ENCODE measurements around the gene ITPA.
"Not testable (repeated sequence)": the region's sequence is repeated elsewhere in the genome, so short reads cannot be mapped to it uniquely, and the experiment has no call there.

Gene ITPA

DNA sequence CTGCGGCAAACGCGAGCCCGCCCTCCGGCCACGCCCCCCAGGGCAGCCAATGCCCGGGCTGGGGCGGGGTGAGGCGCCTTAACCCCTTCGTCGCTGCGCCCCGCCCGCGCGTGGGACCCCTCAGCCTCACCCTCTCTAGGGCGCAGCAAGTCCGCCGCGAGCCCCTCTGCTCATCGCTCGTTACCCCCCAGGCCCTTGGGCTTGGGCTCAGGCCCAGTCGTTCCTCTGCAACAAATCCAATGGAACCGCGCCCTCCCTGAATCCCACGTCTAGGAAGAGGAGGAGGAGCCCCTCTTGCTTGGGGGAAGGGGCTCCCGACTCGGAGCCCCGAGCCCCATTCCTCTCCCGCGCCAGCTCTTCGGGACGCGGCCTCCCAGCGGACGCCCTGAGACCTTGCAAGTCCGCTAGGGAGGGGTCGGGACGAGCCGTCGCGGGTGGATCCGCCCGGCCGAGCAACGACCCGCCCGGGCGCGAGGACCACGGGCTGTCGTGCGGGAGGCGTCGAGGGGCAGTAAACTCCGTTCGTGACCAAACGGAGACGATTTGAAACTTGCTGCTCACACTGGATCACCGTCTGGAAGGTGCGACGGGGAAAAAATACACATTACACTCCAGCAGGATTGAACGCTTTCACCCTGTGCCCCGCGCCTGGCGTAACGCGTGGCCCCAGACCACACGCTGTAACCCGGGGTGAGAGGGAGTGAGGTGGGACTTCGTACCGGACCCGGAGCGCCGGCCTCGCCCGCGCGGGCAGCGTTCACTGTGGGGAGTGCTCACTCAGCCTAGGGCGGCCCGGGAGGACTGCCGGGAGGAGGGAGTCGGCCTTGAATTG, 35.5 kb upstream of the ITPA start:
- DNase-seq (ENCODE audit: low read depth), result peak; percentile 47

DNA sequence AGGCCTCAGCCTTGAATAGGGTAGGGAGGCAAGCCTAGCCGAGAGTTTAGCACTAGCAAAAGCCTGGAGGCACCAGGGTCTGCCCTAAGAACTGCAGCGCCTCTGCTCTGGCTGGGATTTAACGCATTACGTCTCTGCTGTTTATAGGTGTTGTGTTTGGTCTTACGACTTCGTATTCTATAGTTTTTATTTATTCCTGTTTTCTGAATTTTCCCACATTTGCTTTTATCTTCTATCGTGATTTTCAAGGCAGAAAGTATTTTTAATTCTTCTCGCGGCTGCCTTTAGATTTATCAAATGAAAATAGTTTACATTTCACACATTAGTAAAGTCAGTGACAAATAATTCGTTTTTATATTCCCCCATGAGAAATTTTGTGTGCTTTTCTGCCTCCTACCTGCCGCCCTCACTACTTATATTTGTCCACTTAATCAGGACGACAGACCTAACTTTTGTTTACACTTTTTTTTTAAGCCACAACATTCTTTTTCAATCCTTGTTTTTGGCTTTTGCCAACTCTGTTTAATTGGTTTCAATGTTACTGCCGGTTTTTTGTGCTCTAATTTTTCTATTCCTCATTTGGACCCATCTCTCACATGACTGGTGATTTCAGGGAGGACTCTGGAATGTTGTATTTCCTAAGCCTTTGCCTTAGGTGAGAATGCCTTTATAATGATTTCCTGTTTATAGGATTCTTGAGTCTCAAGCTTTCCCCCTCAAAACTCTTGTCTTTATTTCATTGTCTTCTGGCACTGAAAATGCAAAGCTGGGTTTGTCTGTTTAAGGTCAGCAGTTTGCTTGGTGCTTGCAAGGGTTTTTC, 34.6 kb upstream of the ITPA start:
- DNase-seq (ENCODE audit: low read depth), result no peak

DNA sequence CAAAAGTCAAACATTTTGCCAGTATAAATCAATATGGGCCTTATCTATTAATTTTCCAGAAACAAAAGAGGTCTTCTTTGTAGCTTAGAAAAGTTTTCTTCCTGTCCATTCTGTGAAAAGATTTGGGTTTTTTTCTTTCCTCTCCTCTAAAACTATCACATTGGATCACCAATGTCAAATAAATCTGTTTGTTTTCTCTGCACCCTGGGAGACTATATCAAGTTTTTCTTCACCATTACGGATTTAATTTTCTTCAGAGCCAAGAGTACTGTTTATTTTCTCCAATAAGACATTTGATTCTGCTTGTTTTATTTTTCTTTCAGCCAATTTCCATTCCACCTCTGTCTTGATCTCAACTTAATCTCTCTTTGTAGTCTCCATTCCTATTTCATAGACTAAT, 34.0 kb upstream of the ITPA start:
- no peak for DNase-seq (ENCODE audit: low read depth)

DNA sequence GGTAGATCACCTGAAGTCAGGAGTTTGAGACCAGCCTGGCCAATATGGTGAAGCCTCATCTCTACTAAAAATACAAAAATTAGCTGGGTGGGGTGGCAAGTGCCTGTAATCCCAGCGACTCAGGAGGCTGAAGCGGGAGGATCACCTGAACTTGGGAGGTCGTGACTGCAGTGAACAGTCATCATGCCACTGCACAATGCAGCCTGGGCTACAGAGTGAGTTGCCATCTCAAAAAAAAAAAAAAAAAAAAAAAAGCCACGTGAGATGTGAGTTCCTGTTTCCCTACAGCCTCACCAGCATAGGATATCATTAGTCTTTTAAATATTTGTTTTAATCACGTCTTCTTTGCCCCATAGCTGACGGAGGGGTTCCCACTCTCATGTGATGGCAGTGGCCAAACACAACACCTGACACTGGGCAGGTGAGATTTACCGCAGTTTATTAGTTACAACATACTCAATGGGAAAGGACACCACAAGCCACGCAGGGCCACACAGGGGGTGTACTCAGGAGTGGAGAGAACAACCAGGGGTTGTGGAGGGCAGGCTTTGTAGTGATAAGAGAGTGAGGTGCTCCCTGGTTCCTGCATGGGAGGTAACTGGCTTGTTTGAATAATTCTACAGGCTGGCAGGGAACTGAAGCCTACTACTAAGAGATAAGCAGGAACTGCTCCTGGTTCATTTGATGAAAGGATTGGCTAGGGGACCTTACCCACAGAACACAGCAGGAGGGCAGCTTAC, 31.4 kb upstream of the ITPA start:
- DNase-seq (ENCODE audit: low read depth), result no peak

DNA sequence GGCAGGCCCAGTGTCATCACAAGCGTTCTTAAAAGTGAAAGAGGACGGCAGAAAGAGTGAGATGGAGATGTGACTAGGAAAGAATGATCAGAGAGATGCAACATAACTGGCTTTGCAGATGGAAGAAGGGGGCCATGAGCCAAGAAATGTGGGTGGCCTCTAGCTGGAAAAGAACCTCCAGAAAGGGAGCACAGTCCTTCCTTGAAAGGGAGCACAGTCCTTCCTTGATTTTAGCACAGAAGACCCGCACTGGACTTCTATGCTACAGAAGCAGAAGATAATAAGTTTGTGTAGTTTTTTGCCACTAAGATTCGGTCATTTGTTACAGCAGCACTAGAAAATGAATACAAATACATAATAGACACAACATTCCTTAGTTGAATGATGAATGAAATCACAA, 29.0 kb upstream of the ITPA start:
- no peak for DNase-seq (ENCODE audit: low read depth)

DNA sequence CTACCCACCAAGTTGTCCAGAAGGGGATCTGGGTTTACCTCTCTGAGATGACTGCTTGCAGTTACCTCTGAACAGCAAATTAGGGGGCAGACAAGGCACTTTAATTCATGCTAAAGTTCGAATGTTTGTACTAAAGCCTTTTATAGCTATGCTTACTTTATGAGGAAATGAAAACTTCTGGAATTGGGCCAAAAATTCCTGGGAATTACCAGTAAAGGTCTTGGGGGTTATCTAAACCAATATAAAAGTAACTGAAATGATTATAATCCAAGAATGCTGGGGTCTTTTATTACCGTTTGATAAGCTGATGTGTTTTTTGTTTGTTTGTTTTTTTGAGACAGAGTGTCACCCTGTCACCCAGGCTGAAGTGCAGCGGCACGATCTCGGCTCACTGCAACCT, 28.0 kb upstream of the ITPA start:
- no peak for DNase-seq (ENCODE audit: low read depth)

DNA sequence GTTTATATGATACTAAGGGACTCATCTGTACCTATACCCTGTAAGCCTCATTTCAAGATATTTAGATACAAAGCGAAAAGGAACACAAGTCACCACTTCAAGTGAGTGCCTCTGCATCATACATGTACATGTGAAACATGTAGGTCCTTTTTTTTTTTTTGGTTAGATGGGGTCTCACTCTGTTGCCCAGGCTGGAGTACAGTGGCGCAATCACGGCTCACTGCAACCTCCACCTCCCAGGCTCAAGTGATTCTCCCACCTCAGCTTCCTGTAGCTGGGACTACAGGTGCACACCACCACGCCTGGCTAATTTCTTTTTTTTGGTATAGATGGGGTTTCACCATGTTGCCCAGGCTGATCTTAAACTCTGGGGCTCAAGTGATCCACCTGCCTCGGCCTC, 26.9 kb upstream of the ITPA start:
- DNase-seq (ENCODE audit: low read depth), result not testable (repeated sequence)

DNA sequence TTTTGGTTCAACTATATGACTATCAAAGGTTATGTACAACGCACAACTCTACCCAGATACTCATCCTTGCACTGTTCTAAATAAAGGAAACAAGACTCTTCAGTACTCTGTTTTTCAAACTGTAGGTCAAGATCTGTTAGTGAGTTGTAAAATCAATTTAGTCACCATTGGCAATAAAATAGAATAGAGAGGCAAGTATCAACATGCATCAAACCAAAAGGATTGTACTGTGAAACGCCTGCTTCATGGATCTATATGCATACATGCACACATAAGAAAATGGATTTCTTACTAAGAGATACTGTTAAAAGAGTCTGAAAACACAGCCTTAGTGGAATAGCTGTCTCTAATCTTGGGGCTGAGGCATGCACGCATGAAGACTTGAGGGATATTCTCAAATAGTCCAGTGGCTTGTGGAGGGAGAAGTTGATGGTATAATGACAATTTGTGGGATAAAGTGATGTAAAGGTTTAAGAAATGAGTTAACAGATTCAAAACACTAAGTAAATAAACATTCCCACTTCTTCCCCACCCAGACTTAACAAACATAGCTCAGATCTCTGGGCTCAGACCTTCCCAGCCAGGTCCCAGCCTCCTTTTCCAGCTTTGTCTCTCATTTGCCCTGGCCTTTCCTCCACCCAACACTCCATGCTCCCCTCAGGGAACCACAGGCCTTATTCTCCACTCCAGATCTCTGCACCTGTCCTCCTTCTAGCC, 25.2 kb upstream of the ITPA start:
- DNase-seq (ENCODE audit: low read depth), result no peak

DNA sequence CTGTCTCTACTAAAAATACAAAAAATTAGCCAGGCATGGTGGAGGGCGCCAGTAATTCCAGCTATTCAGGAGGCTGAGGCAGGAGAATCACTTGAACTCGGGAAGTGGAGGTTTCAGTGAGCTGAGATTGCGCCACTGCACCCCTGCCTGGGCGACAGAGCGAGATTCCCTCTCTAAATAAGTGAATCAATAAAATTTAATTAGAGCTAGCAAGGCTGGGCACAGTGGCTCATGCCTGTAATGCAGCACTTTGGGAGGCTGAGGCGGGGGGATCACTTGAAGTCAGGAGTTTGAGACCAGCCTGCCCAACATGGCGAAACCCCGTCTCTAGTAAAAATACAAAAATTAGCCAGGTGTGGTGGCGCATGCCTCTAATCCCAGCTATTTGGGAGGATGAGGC, 21.4 kb upstream of the ITPA start:
- not testable (repeated sequence) for DNase-seq (ENCODE audit: low read depth)

DNA sequence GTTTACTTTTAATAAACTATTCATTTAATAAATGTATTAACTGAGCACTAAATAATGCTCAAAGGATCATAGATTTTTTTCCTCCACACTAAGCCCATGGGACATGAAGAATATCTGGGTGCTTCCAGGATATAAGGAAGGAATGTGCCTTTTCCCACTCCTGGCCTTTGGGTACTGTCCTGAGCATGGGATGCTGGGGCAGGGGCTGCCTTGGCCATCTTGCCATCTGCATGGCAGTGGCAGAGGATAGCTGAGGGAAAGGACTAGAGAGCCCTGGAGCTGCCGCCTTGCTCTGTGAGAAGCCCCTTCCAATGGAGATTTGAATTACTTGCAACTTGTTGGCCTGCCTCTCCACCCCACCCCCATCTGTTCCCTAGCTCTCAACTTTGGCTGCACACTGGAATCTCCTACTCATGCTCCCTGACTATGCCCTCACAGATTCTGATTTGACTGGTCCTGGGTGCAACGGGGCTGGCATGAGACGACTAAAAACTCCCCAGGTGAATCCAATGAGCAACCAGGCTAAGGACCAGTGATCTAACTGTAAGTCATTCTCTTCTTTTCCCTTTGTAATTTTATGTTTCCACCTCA, 20.4 kb upstream of the ITPA start:
- DNase-seq (ENCODE audit: low read depth), result no peak

DNA sequence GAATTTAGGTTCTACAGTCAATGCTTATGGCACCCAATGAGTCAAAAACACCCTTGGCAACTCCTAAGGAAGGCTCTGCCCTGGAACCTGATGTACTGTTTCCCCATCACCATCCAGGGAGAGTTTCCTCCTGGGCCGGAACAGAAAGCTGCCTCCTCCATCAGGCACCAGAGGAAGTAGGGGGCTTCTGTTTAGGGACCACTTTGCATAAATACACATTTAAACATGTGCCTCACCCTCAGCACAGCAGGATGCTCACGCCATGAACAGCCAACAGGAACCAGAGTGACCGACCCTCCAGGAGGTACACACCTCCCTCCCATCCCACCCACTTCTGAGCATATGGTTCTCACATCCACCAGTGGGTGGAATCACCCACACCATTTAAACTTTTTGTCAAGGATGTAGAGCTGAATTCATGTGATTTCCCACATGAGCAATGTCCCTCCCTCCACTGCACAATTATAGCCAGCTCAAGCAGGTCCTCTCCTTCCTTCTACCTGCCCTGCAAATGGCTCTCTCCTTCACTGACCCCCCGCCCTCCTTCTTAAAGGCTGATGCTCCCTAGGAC, 19.7 kb upstream of the ITPA start:
- no peak for DNase-seq (ENCODE audit: low read depth)

DNA sequence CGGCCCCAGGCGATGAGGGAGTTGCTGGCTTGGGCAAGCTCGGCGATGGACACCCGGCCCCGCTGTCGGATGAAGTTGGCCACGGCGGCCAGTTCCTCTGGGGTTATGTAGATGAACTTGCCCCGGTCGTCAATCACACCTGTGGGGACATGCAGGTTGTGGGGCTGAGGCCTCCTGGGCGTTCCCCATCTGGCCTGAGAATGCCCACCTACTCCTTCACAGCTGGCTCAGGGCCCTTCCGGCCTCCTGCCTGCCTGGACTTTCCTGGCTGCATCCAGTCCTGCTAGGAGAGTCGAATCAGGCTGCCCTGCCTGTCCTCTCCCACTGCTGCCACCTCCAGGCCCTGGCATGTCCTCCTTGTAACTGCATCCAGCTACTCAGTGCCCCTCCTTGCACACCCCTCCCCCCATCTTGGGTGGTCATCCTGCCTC, 18.6 kb upstream of the ITPA start:
- DNase-seq (ENCODE audit: low read depth), result no peak

DNA sequence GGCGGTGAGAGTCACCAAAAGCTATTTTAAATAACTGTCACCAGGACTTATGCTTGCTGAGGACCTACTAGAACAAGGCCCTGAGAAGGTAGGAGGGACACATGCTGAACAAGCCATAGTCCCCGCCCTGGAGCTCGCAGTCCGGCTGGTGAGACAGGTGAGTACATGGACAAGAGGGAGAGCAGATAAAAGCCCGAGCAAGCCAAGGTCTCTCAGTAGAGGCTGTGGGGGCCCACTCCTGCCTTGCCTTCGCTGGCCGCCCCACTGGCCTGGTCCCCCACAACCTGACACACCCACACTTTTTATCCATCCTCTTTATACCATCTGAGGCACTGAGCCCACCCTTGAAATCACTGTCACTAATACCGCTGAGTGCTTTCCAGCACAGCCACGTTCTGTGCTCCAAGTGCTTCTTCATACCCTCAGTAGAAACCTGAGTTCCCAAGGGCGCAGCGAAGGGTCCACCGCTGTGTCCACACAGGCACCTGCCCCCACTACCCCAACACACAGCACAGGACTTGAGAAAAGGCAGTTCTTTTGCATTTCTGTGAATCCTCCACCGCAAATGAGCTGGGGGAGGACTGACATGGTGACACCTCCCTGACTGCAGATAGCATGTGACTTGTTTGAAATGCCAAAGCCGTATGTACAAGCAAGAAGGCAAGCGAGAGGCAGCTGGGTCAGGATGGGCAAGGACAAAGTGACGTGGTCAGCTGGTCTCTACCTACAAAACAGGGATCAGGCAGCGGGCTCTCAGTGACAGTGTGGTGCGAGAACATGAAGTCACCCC, 16.9 kb upstream of the ITPA start:
- DNase-seq (ENCODE audit: low read depth), result no peak

DNA sequence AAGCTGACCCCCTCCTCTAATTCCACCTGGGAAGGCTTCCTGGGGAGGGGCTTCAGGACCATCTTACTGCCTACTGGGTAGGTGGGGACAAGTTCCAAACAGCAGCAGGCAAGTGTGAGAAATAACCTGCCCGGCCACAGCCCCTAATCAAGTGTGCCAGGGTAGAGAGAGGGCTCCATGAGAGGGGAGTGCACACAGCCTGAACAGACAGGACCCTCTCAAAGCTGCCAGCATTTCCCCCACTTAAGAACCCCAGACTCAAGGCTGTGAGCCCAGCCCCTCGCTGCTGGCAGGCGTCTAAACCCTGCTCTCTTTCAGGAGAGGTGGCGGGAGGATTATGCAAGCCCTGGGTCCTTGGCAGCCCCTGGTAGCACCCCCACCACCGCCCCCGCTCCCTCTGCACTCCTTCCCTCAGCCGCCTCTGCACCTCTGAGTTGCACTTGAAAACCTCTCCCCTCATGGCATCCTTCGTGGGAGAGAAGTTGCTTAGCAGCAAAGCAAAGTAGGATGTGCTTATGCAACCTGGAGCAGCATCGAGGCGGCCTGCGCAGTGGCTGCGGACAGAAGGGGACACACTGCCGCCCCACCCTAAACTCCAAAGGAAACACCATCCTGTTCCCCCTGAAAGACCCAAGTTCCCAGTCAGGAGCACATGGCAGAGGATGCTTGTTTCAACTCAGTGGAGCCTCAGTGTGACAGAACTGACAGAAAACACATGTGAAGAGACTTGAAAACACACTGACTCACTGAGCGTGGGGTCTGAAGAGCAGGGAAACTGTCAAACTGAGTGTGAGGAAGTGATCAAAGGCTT, 15.3 kb upstream of the ITPA start:
- DNase-seq (ENCODE audit: low read depth), result no peak

DNA sequence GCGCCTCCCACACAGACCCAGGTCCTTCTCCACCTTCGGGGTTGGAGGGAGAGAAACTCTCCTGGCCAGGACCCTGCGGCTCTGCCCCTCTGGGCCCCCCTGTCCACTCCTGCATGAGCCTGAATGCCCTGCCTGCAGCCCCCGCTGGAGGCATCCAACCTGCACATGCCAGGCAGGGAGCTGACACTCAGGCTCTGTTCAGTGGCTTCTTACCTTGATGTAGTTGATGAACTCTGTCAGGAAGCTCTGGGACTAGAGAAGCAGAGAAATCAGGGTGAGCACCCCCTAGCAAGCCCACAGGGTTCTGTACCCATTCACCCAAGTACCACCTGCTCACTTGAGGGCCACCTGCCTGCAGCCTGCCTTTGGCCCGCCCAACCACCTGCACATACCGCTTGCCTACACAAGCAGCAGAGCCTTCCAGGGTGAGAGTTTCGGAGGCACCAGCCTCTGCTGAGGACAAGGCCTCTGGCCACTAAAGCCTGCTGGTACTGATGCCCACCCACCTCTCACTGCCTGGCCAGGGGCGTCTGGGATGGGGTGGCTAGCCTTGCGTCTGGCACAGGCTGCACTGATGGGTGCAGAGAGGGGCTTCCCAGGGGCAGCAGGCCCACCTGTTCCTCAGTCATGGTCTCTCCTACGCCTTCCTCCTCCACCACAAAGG, 14.5 kb upstream of the ITPA start:
- no peak for DNase-seq (ENCODE audit: low read depth)

DNA sequence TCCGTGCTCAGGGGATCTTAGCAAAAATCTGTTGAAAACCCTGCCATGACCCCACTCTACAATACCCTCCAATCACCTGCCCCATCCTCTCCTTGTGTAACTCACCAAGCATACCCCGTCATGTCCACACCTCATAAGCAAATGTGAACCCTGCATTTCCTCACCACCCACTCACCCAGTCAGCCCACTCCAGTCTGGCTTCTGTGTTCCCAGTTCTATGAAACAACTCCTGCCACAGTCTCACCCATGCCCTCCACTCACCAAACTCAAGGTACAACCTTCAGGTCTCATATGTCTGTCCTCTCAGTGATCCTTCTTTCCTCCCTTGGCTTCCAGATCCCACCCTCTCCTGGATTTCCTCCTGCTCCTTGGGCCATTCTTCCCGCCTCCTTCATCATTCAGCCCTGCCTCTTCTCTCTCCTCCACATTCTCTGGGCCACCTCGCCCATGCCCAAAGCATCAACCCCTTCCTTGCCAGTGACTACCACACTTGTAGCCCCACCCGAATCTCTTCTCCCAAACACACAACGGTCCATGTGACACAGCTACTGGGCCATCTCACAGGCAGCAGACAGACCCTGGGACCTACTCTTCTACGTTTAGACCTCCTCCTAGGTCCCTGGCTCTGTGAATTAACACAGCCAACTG, 13.6 kb upstream of the ITPA start:
- DNase-seq (ENCODE audit: low read depth), result no peak

DNA sequence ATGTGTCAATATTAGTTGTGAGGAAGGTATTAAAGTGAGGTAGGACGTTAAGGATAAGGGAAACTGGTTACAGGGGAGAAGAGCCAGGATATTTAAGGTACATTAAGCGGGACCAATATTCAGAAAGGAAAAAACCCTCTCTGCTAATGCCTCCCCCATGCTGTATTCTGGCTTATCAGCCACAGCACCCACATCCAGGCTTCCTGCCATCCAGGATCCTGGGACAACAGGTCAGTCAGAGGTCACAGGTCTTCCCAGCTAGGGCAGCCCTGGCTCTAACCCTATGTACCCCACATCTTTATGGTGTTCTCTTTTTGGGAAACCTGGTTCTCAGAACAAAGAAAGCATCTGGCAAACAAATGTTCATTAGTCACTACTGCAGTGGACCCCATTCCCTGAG, 10.1 kb upstream of the ITPA start:
- DNase-seq (ENCODE audit: low read depth), result no peak

DNA sequence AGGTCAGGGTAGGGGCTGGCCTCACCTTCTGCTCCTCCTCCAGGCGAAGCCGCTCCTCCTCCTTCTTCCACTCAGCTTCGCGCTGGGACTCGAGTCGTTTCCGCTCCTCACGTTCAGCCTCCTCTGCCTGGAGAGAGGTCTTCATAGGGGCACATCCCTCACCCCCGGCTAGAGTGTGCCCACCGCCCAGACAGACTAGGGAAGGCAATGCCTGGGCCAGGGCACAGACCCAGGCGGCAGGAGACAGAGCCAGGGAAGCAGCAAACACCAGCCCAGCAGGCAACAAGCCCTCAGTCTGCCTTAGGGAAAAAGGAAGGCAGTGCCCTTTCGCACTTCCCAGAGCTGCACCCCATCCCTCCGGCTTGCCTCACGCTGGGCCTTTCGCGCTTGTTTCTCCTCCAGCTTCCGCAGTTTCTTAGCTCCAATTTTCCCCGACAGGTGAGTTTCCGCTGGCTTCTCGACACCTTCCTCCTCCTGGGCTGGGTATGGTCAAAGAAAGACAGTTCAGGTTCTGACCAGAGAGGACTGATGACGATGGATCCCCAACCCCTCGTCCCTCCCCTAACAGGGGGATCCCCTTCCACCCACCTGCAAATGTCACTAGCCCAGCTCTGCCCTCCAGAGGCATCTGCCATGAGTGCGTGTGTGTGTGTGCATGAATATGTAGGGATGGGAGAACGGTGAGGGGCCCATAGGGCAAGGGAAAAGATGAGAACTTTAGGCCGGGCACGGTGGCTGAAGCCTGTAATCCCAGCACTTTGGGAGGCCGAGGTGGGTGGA, 9.1 kb upstream of the ITPA start:
- no peak for DNase-seq (ENCODE audit: low read depth)
